HS-5 (cell line): ENCODE data around the gene ROCK1.
A peak's percentile ranks its signal among the peaks of the same experiment; 100 is the strongest.

Source experiments
- DNase-seq: peaks from one replicate; pipeline ENCODE4 v3.0.0-alpha.2; 2012; ENCODE audit warnings: low read depth

ROCK1 gene

DNA sequence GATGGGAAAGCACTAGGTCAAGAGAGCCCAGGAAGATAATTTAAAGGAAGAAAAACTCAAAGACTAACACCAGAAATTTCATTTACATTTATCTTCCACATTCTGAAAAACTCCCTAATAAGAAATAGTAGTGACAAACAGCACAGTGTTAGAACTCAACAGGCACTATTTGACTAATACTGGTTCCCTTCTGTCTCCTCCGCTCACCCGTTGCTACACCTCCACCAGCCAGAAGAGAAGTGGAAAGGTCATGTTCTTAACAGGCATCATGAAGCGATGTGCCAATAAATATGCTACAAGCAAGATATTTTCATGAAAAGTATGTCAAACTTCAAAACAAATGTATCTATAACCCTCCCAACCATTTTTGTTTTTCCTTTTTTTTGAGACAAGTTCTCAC is 5.7 kb downstream of the ROCK1 start:
- no peak for DNase-seq

DNA sequence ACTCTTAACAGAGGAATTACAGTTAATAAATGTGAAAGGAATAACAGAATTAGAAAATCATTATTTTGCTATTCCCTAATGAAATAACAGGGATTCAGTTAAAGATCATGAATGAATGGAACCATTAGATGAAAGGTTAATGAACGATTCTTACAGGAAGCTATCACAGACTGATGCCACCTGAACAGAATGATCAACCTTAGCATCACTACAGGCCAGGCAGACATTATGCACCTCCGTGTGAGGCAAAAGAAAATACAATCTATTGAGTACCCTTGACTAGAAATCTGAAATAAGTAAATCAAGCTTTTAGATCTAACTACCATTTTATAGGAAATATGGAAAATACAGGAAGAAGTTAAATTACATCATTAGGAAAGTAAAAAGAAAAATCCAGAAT is 10.4 kb downstream of the ROCK1 start:
- no peak for DNase-seq

DNA sequence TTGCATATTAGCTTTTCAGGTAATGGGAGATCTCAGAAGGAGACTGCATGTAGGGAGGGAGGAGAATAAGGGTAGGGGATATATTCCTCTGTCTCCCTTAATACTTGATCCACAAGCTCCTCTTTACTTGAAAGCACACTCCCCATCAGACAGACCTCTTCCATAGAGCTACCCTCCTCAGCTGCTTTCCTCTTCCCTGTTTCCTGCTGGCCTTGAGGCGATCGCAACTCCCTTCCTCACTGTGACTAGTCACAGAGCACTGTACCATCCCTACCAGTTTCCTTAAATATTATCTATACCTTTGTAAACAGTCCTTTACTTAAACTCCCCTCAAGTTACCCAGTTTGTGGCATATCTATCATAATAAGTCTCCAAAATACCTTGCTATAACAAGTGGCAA is 10.9 kb downstream of the ROCK1 start:
- DNase-seq: no peak

- DNase-seq: no peak
Observed at GRCh38 chr18:21100146-21100545, 11.5 kb downstream of the ROCK1 start.

DNA sequence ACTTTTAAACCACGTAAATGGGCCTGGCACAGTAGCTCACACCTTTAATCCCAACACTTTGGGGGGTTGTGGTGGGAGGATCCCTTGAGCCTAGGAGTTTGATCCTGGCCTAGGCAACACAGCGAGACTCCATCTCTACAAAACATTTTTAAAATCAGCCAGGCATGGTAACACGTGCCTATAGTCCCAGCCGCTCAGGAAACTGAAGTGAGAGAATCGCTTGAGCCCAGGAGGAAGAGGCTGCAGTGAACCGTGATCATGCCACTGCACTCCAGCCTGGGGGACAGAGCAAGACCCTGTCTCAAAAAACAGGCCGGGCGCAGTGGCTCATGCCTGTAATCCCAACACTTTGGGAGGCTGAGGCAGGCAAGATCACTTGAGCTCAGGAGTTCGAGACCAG is 12.2 kb downstream of the ROCK1 start:
- no peak for DNase-seq

- DNase-seq: no peak
Observed at GRCh38 chr18:21096760-21097159, 14.9 kb downstream of the ROCK1 start.

- DNase-seq: no peak
Observed at GRCh38 chr18:21093133-21093532, 18.5 kb downstream of the ROCK1 start.

DNA sequence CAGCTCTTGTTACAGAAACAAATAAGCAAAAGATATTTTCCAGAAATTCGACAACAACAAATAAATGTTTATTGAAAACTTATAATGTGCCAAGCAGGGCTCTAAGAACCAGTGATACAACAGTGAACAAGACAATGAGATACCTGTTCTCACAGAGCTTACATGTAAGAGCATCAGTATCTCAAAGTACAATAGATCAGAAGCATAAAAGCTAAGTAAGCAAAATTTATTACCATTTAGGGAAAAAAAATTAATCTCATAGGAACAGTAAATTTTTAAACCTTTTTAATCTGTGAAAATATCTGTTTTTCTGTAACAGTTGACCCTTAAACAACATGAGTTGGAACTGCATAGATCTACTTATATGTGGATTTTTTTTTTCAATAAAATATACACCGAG is 20.9 kb downstream of the ROCK1 start:
- DNase-seq: no peak

DNA sequence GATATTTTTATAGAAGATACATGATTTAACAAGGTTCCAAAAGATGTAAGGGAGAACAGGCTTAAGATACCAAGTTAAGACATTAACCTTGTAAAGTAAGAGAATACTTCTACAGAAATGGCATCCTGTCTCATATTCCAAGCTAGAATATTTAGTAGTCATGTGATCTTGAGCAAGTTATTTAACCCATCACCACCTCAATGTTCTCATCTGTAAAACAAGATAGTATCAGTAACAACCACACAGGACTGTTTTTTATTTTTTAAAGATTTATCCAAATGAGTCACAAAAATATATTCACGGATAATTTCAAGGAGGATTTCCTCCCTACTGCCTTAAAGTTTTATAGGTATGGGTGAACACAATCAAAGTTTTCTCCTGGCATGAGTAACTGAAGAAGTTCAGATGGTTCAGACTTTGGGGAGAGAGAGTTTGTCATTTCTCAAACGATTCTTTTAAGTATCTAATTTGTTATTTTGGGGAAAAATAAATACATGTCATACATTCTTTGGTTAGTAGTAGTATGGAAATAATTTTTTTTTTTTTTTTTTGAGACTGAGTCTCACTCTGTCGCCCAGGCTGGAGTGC is 25.9 kb downstream of the ROCK1 start:
- no peak for DNase-seq

DNA sequence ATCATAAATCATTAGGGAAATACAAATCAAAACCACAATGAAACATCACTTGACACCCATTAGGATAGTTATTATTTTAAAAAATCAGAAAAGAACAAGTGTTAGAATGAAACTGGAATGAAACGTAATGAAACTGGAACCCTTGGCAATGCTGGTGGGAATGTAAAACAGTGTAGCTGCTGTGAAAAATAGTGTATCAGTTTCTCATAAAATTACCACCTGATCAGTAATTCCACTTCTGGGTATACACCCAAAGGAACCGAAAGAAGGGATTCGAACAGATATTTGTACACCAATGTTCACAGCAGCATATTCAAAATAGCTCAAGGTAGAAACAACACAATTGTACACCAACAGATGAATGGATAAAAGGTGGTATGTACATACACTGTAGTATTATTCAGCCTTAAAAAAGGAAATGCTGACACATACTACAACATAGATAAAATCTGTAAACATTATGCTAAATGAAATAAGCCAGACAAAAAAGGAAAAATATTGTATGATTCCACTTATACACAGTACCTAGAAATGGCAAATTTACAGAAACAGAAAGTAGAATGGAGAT is 27.0 kb downstream of the ROCK1 start:
- DNase-seq: no peak

- DNase-seq: no peak
Observed at GRCh38 chr18:21083017-21083416, 28.6 kb downstream of the ROCK1 start.

DNA sequence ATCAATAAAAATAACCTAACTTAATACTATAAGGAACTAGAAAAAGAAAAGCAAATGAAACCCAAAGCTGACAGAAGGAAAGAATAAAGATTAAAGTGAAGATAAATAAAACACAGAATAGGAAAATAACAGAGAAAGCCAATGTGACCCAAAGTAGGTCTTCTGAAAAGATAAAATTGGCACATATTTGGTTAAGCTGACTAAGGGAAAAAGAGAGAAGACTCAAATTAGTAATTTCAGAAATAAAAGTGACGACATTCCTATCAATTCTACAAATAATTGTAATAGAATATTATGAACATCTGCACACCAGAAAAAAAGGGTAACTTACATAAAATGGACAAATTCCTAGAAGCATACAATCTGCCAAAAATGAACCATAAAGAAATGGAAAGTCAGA is 30.2 kb downstream of the ROCK1 start:
- no peak for DNase-seq

GRCh38 chr18:21080576-21080975 is 31.0 kb downstream of the ROCK1 start:
- DNase-seq: no peak

DNA sequence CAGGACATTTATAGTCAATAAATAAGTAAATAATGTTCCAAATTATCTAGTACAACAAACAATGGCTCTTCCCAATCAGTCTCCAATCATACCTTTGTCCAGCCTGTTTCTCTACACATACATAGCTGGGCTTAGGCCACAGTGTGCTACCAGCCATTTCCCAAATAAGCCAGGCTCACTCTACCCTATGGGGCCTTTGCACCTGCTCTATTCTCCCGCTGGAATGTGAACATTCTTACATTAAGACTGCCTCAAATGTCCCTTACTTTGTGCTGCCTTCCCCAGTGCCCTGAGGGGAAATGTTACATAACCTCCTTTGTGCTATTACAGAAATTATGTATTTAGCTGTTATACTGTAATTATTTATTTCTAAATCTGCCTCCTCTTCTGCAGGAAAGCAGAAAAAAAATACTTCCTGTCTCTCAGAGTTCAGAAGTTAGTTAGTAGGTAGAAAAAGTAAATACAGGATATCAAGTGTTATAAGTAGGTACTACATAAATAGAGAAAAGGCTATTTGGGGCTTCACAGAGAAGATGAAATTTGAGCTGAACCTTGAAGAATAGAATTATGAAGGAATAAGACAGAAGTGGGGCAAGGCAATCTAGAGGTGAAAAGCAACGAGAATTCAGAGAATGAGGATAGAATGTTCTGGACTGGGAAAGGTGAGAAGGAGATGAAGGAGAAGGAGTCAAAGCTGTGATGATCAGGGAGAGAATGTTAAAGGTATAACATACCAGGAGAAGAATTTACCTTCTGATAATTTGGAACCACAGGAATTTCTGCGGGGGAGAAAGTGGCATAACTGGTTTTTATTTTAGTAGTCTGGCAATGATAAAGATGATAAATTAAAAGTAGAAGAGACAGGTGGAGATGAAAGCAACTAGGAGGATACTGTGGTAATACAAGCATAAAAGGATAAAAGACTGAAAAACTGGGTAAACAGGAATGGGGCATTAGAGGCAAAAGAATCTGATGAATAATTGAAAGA is 37.0 kb downstream of the ROCK1 start:
- no peak for DNase-seq

GRCh38 chr18:21073180-21073579 is 38.4 kb downstream of the ROCK1 start:
- no peak for DNase-seq

DNA sequence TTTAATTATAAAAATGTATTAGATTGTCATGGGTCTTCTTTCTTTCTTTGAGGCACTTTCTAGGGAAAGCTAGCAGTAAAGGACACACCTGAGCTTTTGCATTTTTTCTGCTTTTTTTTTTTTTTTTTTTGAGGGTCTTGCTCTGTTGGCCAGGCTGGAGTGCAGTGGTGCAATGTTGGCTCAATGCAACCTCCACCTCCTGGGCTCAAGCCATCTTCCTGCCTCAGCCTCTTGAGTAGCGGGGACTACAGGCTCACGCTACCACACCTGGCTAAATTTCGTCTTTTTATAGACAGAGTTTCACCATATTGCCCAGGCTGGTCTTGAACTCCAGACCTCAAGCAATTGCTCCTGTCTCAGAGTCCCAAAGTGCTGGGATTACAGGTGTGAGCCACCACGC is 40.5 kb downstream of the ROCK1 start:
- DNase-seq: no peak

GRCh38 chr18:21069468-21069867 is 42.1 kb downstream of the ROCK1 start:
- DNase-seq: no peak

GRCh38 chr18:21064347-21064746 is 47.3 kb downstream of the ROCK1 start:
- DNase-seq: no peak

DNA sequence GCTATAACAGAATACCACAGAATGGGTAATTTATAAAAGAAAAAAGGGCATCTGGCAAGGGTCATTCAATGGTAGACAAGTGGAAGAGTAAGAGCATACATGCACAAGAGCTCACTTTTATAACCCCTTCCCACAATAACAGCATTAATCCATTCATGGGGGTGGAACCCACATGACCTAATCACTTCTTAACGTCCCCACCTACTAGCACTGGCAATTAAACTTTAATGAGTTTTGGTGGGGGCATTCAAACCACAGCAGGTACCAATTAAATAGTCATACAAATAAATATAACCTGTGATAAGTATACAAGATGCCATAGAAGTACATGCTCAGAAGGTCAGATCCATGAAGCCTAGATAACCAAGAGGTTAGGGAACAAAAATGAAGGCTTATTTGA is 48.6 kb downstream of the ROCK1 start:
- no peak for DNase-seq

GRCh38 chr18:21057112-21057511 is 54.5 kb downstream of the ROCK1 start:
- no peak for DNase-seq

GRCh38 chr18:21056545-21056944 is 55.1 kb downstream of the ROCK1 start:
- no peak for DNase-seq

DNA sequence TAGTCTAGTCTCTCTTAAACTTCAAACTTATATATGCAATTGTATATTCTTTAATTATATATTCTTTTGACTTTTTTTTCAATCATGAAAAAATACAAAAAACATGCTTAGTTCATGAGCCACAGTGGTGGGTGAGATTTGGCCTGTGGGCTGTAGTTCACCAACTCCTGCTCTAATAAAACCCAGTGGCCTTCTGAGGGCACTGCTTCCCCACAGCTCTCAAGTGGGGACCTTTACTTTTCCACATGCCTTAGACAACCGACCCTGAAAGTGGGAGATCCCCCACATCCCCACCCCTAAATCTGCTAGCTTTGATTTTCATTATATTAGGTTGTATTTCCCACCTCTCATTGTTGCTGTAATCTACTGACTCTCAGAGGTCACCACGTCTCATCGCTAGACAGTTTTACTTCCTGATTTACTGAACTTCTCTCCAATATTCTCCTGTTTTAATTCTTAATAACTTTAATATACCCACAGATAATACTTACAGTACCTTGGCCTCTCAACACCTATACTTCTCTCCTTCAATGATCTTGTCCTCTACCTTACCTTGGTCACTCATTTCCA is 57.3 kb downstream of the ROCK1 start:
- no peak for DNase-seq

- DNase-seq: peak; percentile 55
Observed at GRCh38 chr18:21053127-21053526, 58.5 kb downstream of the ROCK1 start.
